ENCODE data around the gene FER. TPM values are rescaled to one million over a fixed set of nuclear protein-coding genes. Genes with fewer than 3 reads are reported as not detected.

FER gene
- polyA plus RNA-seq, 1 donor from 2014 or later = 8.5 TPM

DNA sequence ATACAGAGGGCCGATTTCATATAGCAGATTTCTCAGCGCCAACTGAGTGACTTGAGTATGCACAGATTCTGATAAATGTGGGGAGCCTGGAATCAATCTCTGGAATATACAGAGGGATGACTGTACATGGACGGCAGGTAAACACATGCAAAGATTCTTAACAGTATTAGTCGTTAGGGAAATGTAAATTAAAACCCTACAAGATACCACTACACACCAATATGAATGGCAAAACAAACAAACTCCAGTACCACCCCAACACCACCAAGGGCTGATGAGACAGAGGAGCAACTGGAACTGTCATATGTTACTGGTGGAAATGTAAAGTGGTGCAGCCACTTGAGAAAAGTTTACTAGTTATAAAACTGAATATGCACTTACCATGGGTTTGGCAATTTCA lies 8.3 kb upstream of the FER start:
- H4K20me1 ChIP-seq (ENCODE audit: insufficient read depth) = no peaks in the 10 kb centered on the region
- H3K4me2 ChIP-seq (ENCODE audit: low read length) = no peak overlapping the region
- H3K27me3 ChIP-seq (ENCODE audit: insufficient read depth, low read depth, low read length) = no peaks in the 10 kb centered on the region
- H3K9me3 ChIP-seq (ENCODE audit: low read length) = no peaks in the 10 kb centered on the region
- H3K9me2 ChIP-seq (ENCODE audit: insufficient read depth, low read length) = no peaks in the 10 kb centered on the region
- no peak overlapping the region for H2AFZ ChIP-seq (ENCODE audit: low read depth, low read length)
- TF ChIP-seq RAD21 (conservative IDR thresholded peaks at IDR 0.05) (no peak), SMC3 (conservative IDR thresholded peaks at IDR 0.05; ENCODE audit: poor library complexity) (no peak), POLR2AphosphoS5 (IDR thresholded peaks at IDR 0.05) (no peak), TAF1 (IDR thresholded peaks at IDR 0.05; ENCODE audit: low read depth) (no peak), EP300 (conservative IDR thresholded peaks at IDR 0.05; ENCODE audit: poor library complexity, severe bottlenecking) (no peak), MXI1 (conservative IDR thresholded peaks at IDR 0.05; ENCODE audit: poor library complexity, severe bottlenecking) (no peak), EZH2 (IDR thresholded peaks at IDR 0.05; ENCODE audit: borderline replicate concordance, insufficient read depth, low read length, poor library complexity, severe bottlenecking) (no peak)
- TF ChIP-seq, protein P1, sequence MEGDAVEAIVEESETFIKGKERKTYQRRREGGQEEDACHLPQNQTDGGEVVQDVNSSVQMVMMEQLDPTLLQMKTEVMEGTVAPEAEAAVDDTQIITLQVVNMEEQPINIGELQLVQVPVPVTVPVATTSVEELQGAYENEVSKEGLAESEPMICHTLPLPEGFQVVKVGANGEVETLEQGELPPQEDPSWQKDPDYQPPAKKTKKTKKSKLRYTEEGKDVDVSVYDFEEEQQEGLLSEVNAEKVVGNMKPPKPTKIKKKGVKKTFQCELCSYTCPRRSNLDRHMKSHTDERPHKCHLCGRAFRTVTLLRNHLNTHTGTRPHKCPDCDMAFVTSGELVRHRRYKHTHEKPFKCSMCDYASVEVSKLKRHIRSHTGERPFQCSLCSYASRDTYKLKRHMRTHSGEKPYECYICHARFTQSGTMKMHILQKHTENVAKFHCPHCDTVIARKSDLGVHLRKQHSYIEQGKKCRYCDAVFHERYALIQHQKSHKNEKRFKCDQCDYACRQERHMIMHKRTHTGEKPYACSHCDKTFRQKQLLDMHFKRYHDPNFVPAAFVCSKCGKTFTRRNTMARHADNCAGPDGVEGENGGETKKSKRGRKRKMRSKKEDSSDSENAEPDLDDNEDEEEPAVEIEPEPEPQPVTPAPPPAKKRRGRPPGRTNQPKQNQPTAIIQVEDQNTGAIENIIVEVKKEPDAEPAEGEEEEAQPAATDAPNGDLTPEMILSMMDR (IDR thresholded peaks at IDR 0.05; ENCODE audit: poor library complexity, severe bottlenecking) = no peak
- TF ChIP-seq, protein P2, sequence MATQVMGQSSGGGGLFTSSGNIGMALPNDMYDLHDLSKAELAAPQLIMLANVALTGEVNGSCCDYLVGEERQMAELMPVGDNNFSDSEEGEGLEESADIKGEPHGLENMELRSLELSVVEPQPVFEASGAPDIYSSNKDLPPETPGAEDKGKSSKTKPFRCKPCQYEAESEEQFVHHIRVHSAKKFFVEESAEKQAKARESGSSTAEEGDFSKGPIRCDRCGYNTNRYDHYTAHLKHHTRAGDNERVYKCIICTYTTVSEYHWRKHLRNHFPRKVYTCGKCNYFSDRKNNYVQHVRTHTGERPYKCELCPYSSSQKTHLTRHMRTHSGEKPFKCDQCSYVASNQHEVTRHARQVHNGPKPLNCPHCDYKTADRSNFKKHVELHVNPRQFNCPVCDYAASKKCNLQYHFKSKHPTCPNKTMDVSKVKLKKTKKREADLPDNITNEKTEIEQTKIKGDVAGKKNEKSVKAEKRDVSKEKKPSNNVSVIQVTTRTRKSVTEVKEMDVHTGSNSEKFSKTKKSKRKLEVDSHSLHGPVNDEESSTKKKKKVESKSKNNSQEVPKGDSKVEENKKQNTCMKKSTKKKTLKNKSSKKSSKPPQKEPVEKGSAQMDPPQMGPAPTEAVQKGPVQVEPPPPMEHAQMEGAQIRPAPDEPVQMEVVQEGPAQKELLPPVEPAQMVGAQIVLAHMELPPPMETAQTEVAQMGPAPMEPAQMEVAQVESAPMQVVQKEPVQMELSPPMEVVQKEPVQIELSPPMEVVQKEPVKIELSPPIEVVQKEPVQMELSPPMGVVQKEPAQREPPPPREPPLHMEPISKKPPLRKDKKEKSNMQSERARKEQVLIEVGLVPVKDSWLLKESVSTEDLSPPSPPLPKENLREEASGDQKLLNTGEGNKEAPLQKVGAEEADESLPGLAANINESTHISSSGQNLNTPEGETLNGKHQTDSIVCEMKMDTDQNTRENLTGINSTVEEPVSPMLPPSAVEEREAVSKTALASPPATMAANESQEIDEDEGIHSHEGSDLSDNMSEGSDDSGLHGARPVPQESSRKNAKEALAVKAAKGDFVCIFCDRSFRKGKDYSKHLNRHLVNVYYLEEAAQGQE (IDR thresholded peaks at IDR 0.05; ENCODE audit: borderline replicate concordance) = no peak
- H3K4me3 ChIP-seq (ENCODE audit: low read length) = no peak overlapping the region
- no peaks in the 10 kb centered on the region for H3K36me3 ChIP-seq (ENCODE audit: insufficient read depth, low read length)
- H3K9ac ChIP-seq (ENCODE audit: low read length) = no peak overlapping the region
- no peak overlapping the region for H3K27ac ChIP-seq (ENCODE audit: low read length)
- no peaks in the 10 kb centered on the region for H3F3A ChIP-seq (ENCODE audit: insufficient read depth, low read length, poor library complexity, severe bottlenecking)
- no peaks in the 10 kb centered on the region for H3K79me2 ChIP-seq (replicated peaks; ENCODE audit: insufficient read depth, low read length)

DNA sequence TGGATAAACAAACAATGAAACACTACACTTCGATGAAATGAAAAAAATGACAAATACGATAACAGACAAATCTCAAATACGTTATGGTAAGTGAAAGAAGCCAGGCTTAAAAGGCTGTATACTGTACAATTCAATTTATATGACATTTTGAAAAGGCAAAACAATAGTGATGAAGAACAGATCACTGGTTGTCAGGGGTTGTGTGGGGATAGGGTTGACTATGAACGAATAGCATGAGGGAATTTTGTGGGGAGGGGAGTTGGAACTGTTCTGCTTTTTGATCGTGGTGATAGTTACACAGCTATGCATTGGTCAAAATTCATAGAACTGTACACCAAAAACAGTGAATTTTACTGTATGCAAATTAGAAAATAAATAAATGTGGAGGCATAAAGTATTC lies 7.8 kb upstream of the FER start:
- H3K4me3 ChIP-seq (ENCODE audit: low read length) = no peak overlapping the region
- H2AFZ ChIP-seq (ENCODE audit: low read depth, low read length) = no peak overlapping the region
- H3K79me2 ChIP-seq (replicated peaks; ENCODE audit: insufficient read depth, low read length) = no peaks in the 10 kb centered on the region
- TF ChIP-seq TAF1 (IDR thresholded peaks at IDR 0.05; ENCODE audit: low read depth) = no peak
- no peak for TF ChIP-seq SMC3 (conservative IDR thresholded peaks at IDR 0.05; ENCODE audit: poor library complexity)
- TF ChIP-seq POLR2AphosphoS5 (IDR thresholded peaks at IDR 0.05) = no peak
- TF ChIP-seq EP300 (conservative IDR thresholded peaks at IDR 0.05; ENCODE audit: poor library complexity, severe bottlenecking) = no peak
- H4K20me1 ChIP-seq (ENCODE audit: insufficient read depth) = no peaks in the 10 kb centered on the region
- H3K9me2 ChIP-seq (ENCODE audit: insufficient read depth, low read length) = no peaks in the 10 kb centered on the region
- no peaks in the 10 kb centered on the region for H3F3A ChIP-seq (ENCODE audit: insufficient read depth, low read length, poor library complexity, severe bottlenecking)
- no peak overlapping the region for H3K4me2 ChIP-seq (ENCODE audit: low read length)
- H3K27ac ChIP-seq (ENCODE audit: low read length) = no peak overlapping the region
- H3K9ac ChIP-seq (ENCODE audit: low read length) = no peak overlapping the region
- H3K27me3 ChIP-seq (ENCODE audit: insufficient read depth, low read depth, low read length) = no peaks in the 10 kb centered on the region
- H3K9me3 ChIP-seq (ENCODE audit: low read length) = no peaks in the 10 kb centered on the region
- H3K36me3 ChIP-seq (ENCODE audit: insufficient read depth, low read length) = no peaks in the 10 kb centered on the region

DNA sequence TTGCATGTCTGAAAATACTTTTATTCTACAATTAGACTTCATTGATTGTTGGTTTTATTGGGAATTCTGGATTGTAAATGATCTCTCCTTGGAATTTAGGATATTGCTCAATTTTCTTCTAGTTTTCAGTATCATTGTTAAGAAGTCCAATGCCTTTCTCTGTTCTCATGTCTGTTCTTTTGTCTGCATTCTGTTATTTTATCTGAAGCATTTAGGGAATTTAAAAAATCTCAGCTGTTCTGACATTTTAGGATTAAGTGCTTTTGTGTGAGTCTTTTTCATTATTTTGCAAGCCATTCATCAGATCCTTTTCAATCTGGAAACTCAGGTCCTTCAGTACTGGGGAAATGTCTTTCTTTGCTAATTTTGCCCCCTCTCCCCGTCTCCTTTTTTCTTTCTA lies 4.4 kb upstream of the FER start:
- TF ChIP-seq EZH2 (IDR thresholded peaks at IDR 0.05; ENCODE audit: borderline replicate concordance, insufficient read depth, low read length, poor library complexity, severe bottlenecking) (no peak), EP300 (conservative IDR thresholded peaks at IDR 0.05; ENCODE audit: poor library complexity, severe bottlenecking) (no peak), SMC3 (conservative IDR thresholded peaks at IDR 0.05; ENCODE audit: poor library complexity) (no peak), RAD21 (conservative IDR thresholded peaks at IDR 0.05) (no peak), TAF1 (IDR thresholded peaks at IDR 0.05; ENCODE audit: low read depth) (no peak), POLR2AphosphoS5 (IDR thresholded peaks at IDR 0.05) (no peak), MXI1 (conservative IDR thresholded peaks at IDR 0.05; ENCODE audit: poor library complexity, severe bottlenecking) (no peak)
- TF ChIP-seq, protein P1 (IDR thresholded peaks at IDR 0.05; ENCODE audit: poor library complexity, severe bottlenecking) = no peak
- TF ChIP-seq, protein P2 (IDR thresholded peaks at IDR 0.05; ENCODE audit: borderline replicate concordance) = no peak
- no peak overlapping the region for H3K27ac ChIP-seq (ENCODE audit: low read length)
- no peaks in the 10 kb centered on the region for H3K36me3 ChIP-seq (ENCODE audit: insufficient read depth, low read length)
- no peaks in the 10 kb centered on the region for H3K9me3 ChIP-seq (ENCODE audit: low read length)
- no peak overlapping the region for H3K9ac ChIP-seq (ENCODE audit: low read length)
- H3K79me2 ChIP-seq (replicated peaks; ENCODE audit: insufficient read depth, low read length) = peaks cover 7% of the 10 kb centered on the region
- no peak overlapping the region for H2AFZ ChIP-seq (ENCODE audit: low read depth, low read length)
- H3F3A ChIP-seq (ENCODE audit: insufficient read depth, low read length, poor library complexity, severe bottlenecking) = no peaks in the 10 kb centered on the region
- no peaks in the 10 kb centered on the region for H3K27me3 ChIP-seq (ENCODE audit: insufficient read depth, low read depth, low read length)
- H3K4me2 ChIP-seq (ENCODE audit: low read length) = no peak overlapping the region
- H3K9me2 ChIP-seq (ENCODE audit: insufficient read depth, low read length) = no peaks in the 10 kb centered on the region
- no peaks in the 10 kb centered on the region for H4K20me1 ChIP-seq (ENCODE audit: insufficient read depth)
- no peak overlapping the region for H3K4me3 ChIP-seq (ENCODE audit: low read length)
